NCI-H2171 (cell line): Measurements from ENCODE around the gene PIK3CB.

Experiments
- DNase-seq: peaks from one replicate; lab custom pipeline; 2025; lab: John Stamatoyannopoulos, UW

The PIK3CB gene

DNA sequence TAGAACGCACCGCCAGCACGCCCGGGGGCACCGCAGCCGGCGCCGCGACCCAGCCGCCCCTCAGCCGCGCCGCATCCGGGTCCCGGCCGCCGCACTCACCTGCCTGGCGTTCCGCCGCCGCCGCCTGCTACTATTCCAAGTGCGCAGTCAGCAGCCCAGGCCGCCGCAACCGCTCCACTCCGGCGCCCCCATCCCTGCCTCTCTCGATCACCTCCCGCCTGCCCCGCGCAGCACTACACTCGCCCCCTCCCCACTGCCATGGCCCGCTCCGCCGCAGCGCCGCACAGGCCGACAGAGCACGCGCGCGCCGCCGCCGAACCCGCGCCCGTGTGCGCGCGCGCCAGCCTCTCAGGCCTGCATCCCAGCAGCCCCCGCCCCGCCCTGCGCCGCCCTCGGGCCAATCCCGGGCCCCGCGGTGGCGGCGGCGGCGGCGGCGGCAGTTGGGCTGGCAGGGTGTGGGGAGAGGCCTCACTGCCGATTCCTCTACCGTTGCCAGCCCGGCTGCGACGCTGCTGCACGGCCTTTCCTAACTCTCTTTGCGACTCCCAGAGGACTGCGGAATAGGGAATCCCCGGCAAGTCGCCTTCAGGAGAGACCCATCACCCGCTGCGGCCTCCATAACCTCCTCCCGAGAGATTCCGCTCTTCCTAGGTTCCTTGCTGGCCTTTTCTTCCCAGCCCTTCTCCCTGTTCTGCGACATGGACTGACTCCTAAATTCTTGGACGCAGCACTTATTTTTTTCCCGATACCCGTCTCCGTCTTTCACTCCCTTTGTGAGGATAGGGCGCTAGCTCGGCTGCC lies at the start of gene PIK3CB:
Gene PIK3CB, minus strand, starts transcription at position 333 of the 801 bp plus-strand sequence. CDS start 75,585 bp downstream, outside the sequence.
- DNase-seq: peak; percentile 91

DNA sequence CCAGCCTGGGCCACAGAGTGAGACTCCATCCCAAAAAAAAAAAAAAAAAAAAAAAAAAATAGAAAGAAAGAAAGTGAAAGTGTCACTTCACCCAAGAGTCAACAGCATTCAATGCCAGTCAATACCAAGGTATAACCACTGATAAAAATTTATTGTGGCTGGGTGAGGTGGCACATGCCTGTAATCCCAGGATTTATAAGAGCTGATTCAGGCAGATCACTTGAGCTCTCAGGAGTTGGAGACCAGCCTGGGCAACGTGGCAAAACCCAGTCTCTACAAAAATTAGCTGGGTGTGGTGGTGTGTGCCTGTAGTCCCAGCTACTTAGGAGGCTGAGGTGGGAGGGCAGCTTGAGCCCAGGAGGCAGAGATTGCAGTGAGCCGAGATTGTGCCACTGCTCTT lies 46.5 kb upstream of the PIK3CB start:
- DNase-seq: no peak

DNA sequence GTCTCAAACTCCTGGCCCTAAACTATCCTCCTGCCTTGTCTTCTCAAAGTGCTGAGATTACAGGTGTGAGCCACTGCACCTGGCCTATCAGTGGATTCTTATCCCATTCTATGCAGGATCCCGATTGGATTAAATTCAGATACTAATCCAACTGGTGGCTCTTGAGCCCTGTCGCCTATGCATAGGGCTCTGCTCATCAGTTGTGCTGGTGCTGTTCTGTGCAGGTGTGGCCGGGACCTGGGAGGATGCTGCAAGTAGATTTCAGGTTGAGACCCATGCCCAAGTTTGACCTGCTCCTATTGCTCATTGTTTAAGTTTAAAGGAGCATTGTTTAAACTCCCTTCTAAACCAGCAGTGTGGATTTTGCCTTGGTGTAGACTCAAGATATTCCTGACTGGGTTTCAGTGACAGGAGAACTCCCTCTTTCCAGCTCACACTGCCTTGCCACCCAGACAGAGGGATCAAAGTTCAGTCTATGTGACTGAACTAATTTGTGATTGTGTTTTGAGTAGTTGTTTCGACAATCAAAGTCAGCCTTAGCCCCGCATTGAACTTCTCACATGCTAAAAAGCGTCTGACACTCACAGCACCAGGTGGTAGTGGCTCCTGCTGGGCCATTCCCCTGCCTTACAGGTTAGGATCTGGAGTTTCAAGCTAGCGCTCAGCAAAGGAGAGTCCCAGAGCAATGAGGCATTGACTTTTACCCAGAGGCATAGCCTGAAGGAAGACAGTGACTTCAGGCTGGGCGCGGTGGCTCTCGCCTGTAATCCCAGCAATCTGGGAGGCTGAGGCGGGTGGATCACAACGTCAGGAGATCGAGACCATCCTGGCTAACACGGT lies 45.0 kb upstream of the PIK3CB start:
- no peak for DNase-seq

DNA sequence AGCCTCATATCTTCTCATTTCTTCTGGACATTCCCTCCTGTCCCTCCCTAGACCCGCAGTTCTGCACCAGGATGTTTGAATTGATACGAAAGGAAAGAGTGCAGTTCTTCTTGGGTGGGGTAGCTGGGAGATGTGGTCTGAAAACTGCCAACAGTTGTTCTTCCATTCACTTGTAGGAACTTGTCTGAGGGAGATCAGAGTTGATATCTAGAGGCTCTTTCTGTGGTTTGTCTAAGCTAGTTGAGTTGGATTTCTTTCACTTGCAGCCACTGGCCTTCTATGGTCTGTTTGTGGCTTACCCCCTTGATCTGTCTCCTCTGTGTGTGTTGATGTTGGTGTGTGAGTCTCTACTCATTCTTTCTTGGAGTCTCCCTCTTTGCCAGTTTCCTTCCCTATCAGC lies 42.5 kb upstream of the PIK3CB start:
- no peak for DNase-seq

DNA sequence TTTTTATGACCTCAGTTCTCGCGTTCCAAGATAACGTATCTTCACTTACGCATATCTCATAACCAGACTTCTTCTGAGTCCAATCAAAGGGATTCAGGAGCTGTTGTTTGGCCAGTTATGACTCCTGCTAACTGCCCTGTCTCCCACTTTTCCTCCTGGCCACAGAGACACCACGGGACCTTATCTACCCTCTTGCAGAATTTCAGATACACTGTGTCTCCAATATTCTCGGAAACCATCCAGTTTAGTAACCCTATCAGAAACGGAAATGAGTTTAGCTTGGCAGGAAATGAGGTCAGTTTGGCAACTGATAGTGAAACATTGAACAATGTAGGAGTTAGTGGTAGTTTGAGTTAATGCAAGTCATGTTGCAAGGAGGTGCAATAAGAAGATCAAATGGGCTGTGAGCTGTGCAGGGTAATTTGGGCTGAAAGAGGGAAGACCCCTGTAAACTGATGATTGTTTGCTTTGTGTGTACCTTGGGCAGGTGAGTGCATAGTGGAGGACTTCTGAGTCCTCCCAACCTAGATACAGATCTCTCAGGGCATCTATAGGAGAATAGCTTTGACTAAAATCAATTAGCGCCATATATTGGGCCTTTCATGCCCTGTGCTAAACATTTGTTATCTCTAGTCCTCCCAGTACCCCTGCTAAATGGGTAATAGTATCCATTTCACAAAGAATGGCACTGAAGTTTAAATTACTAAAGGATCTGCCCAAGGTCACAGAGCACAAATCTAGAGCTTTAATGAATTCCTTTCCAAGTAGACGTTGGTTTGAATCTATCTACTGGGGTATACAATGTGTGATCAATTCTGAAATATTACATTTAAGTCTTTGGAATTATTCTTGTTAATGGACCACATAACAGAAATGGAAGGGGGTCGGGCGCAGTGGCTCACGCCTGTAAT lies 41.3 kb upstream of the PIK3CB start:
- DNase-seq: no peak

DNA sequence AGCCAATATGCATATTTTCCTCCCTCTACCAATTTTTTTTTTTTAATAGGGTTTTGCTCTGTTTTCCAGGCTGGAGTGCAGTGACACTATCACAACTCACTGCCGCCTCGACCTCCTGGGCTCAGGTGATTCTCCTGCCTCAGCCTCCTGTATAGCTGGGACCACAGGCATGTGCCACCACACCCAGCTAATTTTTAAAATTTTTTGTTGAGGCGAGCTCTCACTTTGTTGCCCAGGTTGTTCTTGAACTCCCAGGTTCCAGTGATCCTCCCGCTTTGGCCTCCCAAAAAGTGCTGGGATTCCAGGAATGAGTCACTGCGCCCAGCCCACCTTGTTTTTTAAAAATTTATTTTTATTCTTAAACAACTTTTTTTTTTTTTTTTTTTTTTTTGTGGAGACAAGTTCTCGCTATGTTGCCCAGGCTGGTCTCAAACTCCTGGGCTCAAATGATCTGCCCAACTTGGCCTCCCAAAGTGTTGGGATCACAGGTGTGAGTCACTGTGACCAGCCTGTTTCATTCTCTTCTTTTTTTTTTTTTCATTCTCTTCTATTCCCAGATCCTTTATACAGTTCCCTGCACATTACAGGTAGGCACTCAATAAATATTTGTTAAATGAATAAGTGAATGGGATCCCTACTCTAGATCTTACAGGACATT lies 40.5 kb upstream of the PIK3CB start:
- DNase-seq: no peak

DNA sequence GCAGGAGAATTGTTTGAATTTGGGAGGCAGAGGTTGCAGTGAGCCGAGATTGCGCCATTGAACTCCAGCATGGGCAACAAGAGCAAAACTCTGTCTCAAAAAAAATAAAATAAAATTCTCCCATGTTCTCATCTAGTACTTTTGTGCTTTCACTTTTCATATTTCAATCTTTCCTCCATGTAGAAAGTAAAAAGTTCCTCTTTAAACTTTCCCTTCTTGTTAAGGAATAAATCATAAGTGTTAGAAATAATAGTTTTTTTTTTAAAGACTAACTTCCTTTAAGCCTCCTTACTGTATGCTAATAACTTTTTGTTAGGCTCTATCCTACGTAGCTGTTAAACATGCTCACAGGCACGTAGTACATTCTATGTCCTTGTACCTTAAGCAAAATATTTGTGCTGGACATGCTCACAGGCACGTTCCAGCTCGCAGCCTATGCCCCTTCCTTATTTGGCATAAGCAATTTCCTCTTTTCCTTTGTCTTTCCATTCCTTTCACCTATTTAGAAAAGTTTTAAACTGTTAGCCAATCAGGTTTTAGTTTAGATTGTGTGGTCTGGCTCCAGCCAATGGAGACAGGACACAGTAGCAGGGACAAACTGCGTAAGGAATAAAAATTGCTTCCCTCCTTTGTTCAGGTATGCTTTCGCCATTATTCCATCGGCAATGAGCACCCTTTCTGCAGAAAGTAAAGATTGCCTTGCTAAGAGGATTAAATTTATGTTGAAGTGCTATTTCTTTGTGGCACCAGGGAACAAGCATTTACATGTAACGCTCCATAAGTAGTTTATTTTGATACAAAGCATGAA lies 38.9 kb upstream of the PIK3CB start:
- no peak for DNase-seq

DNA sequence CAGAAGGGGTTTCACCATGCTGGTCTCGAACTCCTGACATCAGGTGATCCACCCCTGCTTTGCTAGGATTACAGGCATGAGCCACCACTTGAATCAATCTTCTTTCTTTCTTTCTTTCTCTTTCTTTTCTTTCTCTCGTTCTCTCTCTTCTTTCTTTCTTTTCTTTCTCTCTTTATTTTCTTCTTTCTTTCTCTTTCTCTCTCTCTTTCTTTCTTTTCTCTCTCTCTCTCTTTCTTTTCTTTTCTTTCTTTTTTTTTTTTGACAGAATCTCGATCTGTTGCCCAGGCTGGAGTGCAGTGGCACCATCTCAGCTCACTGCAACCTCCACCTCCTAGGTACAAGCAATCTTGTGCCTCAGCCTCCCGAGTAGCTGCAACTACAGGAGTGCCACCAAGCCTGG lies 37.9 kb upstream of the PIK3CB start:
- DNase-seq: no peak

DNA sequence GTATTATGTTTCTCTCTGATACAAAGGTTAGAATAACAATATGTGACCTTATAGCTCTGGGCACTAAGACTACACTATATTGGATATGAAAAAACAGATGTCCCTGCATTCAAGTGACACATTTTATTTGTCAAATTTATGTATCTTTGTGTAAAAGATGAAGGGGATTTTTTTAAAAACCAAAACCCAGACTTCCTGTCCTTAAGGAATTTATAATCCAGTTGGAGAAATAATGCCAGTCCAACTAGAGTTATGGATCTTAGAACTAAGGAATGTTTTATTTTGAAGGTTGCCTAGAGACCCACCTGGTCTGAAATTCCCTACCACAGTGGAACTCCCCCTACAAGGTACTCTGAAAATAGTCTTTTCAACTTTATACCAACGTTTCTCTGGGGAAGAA lies 33.3 kb upstream of the PIK3CB start:
- DNase-seq: no peak

DNA sequence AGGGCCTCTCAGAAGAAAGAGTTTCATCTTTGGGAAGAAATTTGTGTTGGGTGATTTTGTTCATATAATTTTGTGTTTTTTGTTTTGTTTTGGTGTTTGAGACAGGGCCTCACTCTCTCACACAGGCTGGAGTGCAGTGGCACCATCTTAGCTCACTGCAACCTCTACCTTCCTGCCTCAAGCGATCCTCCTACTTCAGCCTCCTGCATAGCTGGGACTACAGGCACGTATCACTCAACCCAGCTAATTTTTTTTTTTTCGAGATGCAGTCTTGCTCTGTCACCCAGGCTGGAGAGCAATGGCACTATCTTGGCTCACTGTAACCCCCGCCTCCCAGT lies 29.0 kb upstream of the PIK3CB start:
- DNase-seq: no peak

DNA sequence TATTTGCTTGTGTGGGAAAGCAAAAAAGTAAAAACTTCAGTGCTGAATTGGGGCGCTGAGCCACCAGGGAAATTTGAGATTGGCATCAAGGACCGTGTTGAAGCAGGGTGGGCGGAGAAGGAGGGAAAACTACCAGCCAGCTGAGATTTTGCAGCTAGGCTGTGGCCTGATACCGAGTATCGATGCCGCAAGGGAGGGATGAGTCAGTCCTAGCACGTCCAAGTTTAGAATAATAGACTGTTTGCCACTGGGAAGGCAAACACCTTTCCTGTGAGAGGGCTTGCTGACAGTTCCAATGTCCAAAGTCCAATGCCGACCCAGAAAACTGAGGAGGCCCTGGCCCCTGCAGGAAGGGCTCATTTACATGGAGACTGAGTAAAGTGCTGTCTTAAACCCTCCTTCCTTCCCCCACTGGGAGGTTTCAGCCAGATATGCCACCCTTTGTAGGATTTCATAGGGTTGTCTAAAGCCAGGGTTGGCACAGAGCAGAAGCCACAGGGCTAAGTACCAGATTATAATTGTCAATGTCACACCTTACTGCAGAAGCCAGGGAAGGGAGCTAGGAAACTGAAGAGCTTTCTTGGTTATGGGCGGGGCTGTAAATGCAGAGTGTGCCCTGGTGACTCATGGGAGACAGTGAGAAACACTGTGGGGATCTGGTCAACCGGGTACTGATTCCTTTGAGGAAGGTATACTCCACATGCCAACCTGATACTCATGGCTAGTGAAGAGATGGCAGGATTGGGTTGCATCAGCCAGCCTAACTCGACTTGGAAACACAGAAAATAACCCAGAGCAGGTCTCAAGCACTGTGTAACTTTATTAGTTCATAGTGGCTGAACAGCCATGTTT lies 28.4 kb upstream of the PIK3CB start:
- no peak for DNase-seq

DNA sequence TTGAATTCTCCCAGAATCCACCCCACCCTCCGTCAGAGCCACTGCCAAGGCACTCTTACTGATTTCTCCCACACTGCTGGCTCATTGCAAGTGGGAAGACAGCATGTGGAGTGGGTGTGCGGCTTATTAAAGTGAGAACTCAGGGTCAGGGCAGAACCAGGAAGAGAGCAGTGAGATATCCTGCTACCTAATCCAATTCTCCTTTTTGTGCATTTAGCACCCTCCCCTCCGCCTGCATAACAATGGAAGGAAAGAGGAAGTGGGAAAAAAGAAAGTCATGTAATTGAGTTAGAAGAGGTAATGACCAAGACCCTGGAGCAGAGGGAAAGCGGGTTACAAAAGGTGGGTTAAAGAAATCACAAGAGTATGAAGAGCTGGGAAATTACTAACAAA lies 27.8 kb upstream of the PIK3CB start:
- DNase-seq: no peak

DNA sequence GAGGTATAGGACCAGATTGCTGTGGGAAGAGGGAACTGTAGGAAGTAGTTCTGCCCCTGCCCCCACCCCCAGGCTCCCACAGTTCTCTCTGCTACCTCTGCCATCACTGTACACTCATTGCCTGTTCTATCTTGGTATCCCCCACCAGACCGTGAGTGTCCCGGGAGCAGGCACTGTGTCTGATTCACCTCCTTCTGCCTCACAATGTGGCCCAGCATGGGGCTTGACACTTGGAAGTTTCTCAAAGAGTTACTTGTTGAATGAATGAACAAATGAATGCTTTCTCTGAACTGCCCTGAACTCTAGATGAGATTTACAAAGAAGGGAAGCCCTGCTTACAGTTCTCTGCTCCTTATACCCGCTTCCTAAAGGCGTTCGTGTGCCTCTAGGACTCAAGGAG lies 27.1 kb upstream of the PIK3CB start:
- no peak for DNase-seq

DNA sequence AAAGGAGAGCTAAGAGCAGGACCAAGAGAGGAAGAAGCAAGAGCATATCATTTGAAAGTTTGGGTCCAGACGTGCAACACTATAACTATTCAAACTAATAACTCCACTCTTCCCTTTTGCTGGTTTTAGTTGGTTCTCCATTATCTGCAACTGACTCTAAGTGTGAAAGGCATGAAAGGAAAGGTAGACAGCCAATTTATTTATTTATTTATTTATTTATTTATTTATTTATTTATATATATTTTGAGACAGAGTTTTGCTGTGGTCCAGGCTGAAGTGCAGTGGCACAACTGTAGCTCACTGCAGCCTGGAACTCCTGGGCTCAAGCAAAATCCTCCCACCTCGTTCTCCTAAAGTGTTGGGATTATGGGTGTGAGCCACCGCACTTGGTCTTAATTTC lies 22.1 kb upstream of the PIK3CB start:
- no peak for DNase-seq

DNA sequence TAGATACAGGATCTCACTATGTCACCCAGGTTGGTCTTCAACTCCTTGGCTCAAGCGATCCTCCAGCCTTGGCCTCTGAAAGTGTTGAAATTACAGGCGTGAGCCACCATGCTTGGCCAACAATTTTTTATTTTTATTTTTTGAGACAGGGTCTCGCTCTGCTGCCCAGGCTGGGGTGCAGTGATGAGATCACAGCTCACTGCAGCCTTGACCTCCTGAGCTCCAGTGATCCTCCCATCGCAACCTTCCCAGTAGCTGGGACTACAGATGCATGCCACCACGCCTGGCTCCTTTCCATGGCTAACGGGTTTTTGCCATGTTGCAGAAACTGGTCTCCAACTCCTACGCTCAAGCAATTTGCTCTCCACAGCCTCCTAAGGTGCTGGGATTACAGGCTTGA lies 20.2 kb upstream of the PIK3CB start:
- DNase-seq: no peak

DNA sequence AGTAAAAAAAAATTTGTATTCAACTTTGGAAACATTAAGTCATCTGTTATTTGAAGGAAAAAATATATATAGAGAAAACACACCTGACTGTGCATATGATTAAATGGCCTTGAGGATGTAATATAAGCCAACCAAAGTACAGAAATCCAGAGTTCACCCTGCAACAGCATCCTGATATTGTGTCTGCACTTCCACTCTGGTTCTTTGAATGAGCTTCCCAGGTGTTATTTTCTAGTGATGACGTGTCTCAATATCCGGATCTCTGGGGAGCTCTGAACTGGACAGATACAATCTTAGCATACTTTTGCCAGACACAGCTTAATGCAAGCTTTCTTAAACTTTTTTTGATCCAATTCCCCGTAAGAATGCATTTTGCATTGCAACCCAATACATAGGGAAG lies 19.5 kb upstream of the PIK3CB start:
- no peak for DNase-seq

DNA sequence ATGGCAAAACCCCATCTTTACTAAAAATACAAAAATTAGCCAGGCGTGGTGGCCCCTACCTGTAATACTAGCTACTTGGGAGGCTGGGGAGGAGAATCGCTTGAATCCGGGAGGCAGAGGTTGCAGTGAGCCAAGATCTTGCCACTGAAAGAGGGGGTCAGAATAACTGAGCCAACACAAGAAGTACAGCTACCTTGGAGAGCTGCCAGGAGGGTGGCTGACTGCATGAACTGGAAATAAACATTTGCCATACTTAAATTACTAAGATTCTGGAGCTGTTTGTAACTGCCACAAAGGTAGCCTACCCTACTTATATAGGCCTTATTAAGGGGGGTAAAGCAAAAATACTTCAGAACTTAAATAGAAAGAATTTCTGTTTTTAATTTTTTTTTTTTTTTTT lies 15.4 kb upstream of the PIK3CB start:
- DNase-seq: no peak

DNA sequence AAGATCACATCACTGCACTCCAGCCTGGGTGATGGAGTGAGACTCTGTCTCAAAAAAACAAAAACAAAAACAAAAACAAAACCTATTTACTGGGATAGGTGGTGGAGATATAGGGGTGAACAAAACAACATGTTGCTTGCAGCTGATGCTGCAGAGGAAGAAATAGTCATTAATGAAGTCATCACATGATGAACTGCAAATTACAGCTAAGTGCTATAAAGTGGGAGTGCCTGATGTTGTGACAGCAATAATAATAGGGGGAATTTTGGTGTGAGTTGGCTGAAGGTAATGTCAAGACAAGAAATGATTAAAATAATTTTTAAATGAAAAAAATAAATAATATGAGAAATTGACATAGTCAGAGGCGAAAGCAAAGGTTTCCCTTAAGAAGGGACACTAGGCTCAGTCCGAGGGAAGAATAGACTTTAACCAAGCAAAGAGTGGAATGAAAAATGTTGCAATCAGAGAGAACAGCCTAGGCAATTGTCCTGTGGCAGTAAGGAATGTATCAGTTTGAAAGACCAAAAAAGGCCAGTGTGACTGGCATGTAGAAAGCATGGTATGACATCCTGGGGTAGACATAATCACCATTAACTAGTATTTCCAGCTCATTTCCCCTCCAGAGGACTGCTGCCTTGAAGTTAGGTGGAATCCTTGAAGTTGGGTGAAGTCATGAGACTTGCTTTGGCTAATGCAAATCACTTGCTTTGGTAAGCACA lies 14.7 kb upstream of the PIK3CB start:
- DNase-seq: no peak

DNA sequence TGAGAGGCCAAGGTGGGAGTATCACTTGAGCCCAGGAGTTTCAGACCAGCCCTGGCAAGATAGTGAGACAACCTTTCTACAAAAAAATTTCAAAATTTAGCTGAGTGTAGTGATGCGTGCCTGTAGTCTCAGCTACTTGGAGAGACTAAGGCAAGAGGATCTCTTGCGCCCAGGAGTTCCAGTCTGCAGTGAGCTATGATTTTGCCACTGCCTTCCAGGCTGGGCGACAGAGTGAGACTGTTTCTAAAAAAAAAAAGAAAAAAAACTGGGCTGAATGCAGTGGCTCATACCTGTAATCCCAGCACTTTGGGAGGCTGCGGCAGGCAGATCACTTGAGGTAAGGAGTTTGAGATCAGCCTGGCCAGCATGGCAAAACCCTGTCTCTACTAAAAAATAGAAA lies 14.0 kb upstream of the PIK3CB start:
- no peak for DNase-seq
